Right lobe of liver (tissue), 6 donors: ENCODE data around the gene PTPRR. TPM values are rescaled to one million over a fixed set of nuclear protein-coding genes. Genes with fewer than 3 reads are reported as not detected.

Source experiments
- ATAC-seq, 4 donors: fragments of 200-7000 bp; cut with Tn5 transposase; one replicate each; pipeline ENCODE4 v1.9.1; 2020; ENCODE audit warnings: mild to moderate bottlenecking in 4 of 4, moderate library complexity in 4 of 4
- DNase-seq, 3 donors: peaks; one replicate each; pipeline ENCODE4 v3.0.0-alpha.2; 2020
- H3K27ac ChIP-seq, 3 donors: fragments of 200-600 bp; one replicate each; pipeline ENCODE4 v1.8.0; 2022
- H3K27me3 ChIP-seq, 2 donors: fragments of 200-600 bp; one replicate each; pipeline ENCODE4 v1.8.0; 2022
- H3K36me3 ChIP-seq, 4 donors: fragments of 200-600 bp; sonication (generic) in 1 of 4; one replicate each; pipeline versions ENCODE4 v1.5.1 to v1.8.0; 2017 to 2022; ENCODE audit warnings: control low read depth in 1 of 4
- H3K4me1 ChIP-seq, 4 donors: fragments of 200-600 bp; sonication (generic) in 1 of 4; one replicate each; pipeline versions ENCODE4 v1.5.1 to v1.8.0; 2017 to 2022; ENCODE audit warnings: control low read depth in 1 of 4
- H3K4me3 ChIP-seq, 3 donors: fragments of 200-600 bp; one replicate each; pipeline ENCODE4 v1.8.0; 2022
- H3K9me3 ChIP-seq, 4 donors: fragments of 200-600 bp; sonication (generic) in 1 of 4; one replicate each; pipeline versions ENCODE4 v1.5.1 to v1.8.0; 2017 to 2022; ENCODE audit warnings: control low read depth in 1 of 4
- POLR2A ChIP-seq: fragments of 450-650 bp; IDR thresholded peaks from one replicate; pipeline ENCODE4 v1.6.1; 2017; ENCODE audit warnings: antibody characterized with exemption, mild to moderate bottlenecking
- WGBS: methylation state at CpG from one replicate; pipeline ENCODE4 v1.1.6; 2018; ENCODE audit warnings: low coverage, low lambda C conversion rate; ENCODE audit not compliant: insufficient coverage; ENCODE audit errors: missing lambda C conversion rate; 5-methylcytosine and 5-hydroxymethylcytosine counted together
- intact Hi-C, 2 donors: fragments of 100-400 bp; cut with DNase I; formaldehyde crosslinking; loops; one replicate each; pipeline versions ENCODE4 v1.11.2 to v1.14.1; 2022
- long read RNA-seq: library from polyadenylated mRNA; unstranded; transcript quantifications from one replicate; pipeline ENCODE4 v2.0.0, GENCODE V29; 2019
- total RNA-seq, 6 experiments: library from RNA; depleted of rRNA in 2 of 6; stranded (reverse); fragments of >200 nt in 2 of 6; fragmentation: NEBNext Ultra II Directional in 3 of 6; extraction: Animal tissue kit (Norgen Biotek cat#: 25700) in 3 of 6; gene quantifications; one replicate each; pipeline versions ENCODE4 v1.1.0 to v1.2.4, GENCODE V29; 2016 to 2023
- TF ChIP-seq, protein P1 (sequence below), 4 donors: fragments of 200-600 bp in 3 of 4; fragments of 450-650 bp in 1 of 4; IDR thresholded peaks; one replicate each; pipeline versions ENCODE4 v1.5.1 to v1.8.0; 2016 to 2022; ENCODE audit warnings: antibody characterized with exemption in 4 of 4, mild to moderate bottlenecking in 2 of 4
- donor health status: DM: no; HTN: yes; CAD: no.
- donor health status: DM: no; HTN: no; CAD: no.
- donor health status: DM: no; HTN: no; CAD: no.
- donor health status: DM: no; HTN: yes; CAD: no.
- donor health status: DM: no; HTN: yes; CAD: no.

Gene PTPRR
- total RNA-seq, result under 1 TPM in 1 of 6 experiments, not detected in 5; 0.12 TPM
- long read RNA-seq, partial matches to known transcripts, result 0 of 1 reads
- long read RNA-seq, other reads (novel, unspliced or antisense), result 1 of 1 reads

DNA sequence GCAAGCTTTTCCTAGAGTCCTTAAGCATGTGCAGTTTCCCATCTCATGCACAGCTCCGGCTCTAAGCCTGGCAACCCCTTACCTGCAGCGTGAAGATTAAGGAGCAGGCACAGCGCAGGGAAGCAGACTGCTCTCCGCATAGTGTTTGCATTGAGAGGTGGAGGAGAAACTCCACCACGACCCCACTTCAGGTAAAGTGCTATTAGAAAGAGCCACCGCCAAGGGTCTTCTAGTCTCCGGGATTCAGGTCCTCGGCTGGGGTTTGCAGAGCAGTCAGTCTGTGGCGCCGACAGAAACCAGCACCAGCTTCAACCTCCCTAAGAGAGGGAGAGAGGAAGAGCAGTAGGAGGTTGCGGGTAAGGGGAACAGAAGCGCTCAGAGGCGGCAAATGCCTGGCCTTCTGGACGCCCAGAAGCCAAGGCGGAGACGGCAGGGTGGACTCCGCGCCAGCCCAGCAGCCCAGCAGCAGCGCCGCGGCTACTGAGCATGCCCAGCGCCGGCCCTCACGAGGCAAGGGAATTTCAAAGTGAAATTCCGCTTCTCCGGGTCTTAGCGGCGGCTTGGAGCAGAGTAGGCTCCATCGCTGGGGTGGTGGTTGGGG lies at the start of gene PTPRR:
Gene PTPRR, minus strand, starts transcription at position 488 of the 601 bp plus-strand sequence. Its CDS starts 348 bp downstream, at position 140.
- Histone ChIP-seq H3K4me1 (no peaks in the 10 kb centered on the region), H3K27me3 (no peaks in the 10 kb centered on the region), H3K4me3 (no peak within 1 kb of the TSS), H3K36me3 (no peaks in the 10 kb centered on the region), H3K9me3 (no peaks in the 10 kb centered on the region), H3K27ac (no peak within 1 kb of the TSS)
- DNase-seq (no peak), ATAC-seq (no peak)
- WGBS, result 4% methylated on average over 8 of the region's 29 CpGs
- intact Hi-C loops, result no loop called here
- TF ChIP-seq, protein P1, sequence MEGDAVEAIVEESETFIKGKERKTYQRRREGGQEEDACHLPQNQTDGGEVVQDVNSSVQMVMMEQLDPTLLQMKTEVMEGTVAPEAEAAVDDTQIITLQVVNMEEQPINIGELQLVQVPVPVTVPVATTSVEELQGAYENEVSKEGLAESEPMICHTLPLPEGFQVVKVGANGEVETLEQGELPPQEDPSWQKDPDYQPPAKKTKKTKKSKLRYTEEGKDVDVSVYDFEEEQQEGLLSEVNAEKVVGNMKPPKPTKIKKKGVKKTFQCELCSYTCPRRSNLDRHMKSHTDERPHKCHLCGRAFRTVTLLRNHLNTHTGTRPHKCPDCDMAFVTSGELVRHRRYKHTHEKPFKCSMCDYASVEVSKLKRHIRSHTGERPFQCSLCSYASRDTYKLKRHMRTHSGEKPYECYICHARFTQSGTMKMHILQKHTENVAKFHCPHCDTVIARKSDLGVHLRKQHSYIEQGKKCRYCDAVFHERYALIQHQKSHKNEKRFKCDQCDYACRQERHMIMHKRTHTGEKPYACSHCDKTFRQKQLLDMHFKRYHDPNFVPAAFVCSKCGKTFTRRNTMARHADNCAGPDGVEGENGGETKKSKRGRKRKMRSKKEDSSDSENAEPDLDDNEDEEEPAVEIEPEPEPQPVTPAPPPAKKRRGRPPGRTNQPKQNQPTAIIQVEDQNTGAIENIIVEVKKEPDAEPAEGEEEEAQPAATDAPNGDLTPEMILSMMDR (IDR thresholded peaks at IDR 0.05), result no peak
- TF ChIP-seq POLR2A, result no peak

GRCh38 chr12:70966996-70967790 lies 46.7 kb upstream of the PTPRR start:
- H3K36me3 ChIP-seq, result no peaks in the 10 kb centered on the region
- no peak for TF ChIP-seq POLR2A
- TF ChIP-seq, protein P1 (IDR thresholded peaks at IDR 0.05), result no peak
- H3K9me3 ChIP-seq, result no peaks in the 10 kb centered on the region
- no peak overlapping the region for H3K27ac ChIP-seq
- ATAC-seq, result no peak
- H3K4me3 ChIP-seq, result no peak overlapping the region
- no peaks in the 10 kb centered on the region for H3K27me3 ChIP-seq
- 68% methylated on average over 6 of the region's 8 CpGs for WGBS
- intact Hi-C loops, result no loop called here
- H3K4me1 ChIP-seq, result no peaks in the 10 kb centered on the region
- DNase-seq, result no peak

DNA sequence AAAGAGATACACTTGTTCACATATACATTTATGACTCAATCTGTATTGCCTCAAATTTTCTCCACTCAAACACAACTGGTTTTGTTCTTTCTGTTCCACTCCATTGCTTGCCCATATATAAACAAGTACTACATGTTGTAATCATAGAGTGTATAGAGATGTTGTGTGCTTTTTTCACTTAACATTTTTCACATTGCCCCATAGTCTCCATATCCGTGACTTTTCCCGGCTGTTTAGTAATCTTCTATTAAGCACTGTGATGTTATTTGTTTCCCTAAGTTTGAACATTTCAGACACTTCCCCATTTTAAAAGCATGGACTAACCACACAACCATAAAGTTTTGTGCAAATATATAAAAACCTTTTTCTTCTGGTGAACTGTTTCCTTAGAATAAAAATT lies 45.5 kb upstream of the PTPRR start:
- TF ChIP-seq, protein P1 (IDR thresholded peaks at IDR 0.05), result no peak
- TF ChIP-seq POLR2A, result no peak
- intact Hi-C loops, result no loop called here
- no peaks in the 10 kb centered on the region for H3K9me3 ChIP-seq
- H3K4me3 ChIP-seq, result no peak overlapping the region
- H3K4me1 ChIP-seq, result no peaks in the 10 kb centered on the region
- H3K36me3 ChIP-seq, result no peaks in the 10 kb centered on the region
- DNase-seq, result no peak
- WGBS, result 52% methylated on average over 2 of the region's 2 CpGs
- no peak overlapping the region for H3K27ac ChIP-seq
- no peak for ATAC-seq
- H3K27me3 ChIP-seq, result no peaks in the 10 kb centered on the region

DNA sequence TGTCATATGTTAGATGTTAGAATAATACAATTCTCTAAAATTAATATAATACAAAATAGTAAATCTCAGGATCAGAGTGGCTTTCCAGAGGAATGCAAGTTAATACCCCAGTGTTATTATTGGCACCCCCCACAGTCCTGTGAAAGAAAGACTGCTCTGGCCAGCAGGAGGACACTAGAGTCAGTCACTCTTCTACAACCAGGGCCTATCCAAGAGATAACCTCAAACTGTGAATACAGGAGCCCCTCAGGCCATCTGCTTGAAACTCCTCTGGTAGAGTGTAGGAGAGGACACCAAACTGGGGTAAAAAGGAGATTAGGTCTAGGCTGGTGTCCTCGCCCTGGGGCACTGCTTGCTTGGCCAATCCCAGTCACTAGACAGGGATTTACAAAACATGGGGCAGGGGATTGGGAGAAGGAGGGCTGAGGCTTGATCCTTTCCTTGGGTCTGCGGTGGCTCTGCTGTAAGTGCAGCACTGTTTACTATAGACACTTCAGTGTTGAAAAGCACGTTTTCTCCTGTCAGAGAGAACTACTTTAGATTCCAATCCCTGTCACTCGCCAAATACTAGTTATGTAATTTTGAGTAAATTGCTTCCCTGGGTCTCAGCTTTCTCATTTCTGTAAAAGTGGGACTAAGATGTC lies 44.5 kb upstream of the PTPRR start:
- intact Hi-C loops, result no loop called here
- no peaks in the 10 kb centered on the region for H3K9me3 ChIP-seq
- no peaks in the 10 kb centered on the region for H3K4me1 ChIP-seq
- TF ChIP-seq POLR2A, result no peak
- TF ChIP-seq, protein P1 (IDR thresholded peaks at IDR 0.05), result no peak
- no peak overlapping the region for H3K4me3 ChIP-seq
- no peaks in the 10 kb centered on the region for H3K27me3 ChIP-seq
- DNase-seq (no peak), ATAC-seq (no peak)
- WGBS, result 56% methylated on average over 4 of the region's 4 CpGs
- no peak overlapping the region for H3K27ac ChIP-seq
- no peaks in the 10 kb centered on the region for H3K36me3 ChIP-seq
